Stimulated activated CD8-positive, alpha-beta memory T cell treated with anti-CD3 and anti-CD28 coated beads, Interleukin-12 subunit alpha, Interleukin-12 subunit beta, amount 100 ng/mL, for 1 hour (primary cell): ENCODE results near the gene TSPEAR.
"Not testable (repeated sequence)": the region's sequence is repeated elsewhere in the genome, so short reads cannot be mapped to it uniquely, and the experiment has no call there.

ENCODE experiments used
- DNase-seq: peaks from one replicate; pipeline ENCODE4 v3.0.0-alpha.2; 2020; ENCODE audit warnings: low read depth

Gene TSPEAR

DNA sequence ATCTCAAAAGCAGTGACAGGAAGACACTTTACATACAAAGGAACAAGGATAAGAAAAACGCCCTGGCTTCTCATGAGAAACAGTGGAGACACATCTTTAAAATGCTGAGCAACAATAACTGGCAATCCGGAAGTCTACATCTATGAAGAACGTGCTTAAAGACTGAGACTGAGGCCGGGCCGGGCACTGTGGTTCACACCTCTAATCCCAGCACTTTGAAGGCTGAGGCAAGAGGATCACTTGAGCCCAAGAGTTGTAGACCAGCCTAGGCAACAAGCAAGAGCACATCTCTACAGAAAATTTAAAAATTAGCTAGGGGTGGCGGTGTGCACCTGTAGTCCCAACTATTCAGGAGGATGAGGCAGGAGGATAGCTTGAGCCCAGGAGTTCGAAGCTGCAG, 27.3 kb downstream of the TSPEAR start:
- DNase-seq = no peak

DNA sequence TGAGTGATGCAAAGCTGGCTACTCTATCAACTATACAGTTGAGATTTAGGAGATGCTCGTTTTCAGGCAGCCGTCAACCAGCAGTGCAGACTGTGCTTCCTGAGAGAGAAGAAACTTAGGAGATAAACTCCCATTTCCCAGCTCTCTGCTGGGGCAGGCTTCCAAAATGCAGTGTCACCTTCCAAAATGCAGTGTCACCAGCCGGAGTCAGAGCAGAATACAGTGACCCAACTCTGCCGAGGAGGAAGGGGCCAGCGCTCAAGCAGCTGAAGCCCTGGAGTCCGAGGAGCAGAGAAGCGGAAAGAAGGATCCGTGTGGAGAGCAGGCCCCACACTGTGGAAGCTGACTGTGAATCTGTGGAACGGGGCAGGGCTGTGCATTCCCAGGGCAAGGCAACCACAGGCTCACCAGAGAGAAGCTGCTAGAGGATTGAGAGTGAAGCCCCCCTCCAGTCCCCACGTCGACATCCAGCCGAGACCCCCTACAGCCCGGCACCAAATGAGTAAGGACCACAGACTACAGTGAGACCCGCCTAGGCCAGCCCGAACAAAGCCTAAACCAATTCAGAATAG, 28.7 kb downstream of the TSPEAR start:
- DNase-seq = no peak

DNA sequence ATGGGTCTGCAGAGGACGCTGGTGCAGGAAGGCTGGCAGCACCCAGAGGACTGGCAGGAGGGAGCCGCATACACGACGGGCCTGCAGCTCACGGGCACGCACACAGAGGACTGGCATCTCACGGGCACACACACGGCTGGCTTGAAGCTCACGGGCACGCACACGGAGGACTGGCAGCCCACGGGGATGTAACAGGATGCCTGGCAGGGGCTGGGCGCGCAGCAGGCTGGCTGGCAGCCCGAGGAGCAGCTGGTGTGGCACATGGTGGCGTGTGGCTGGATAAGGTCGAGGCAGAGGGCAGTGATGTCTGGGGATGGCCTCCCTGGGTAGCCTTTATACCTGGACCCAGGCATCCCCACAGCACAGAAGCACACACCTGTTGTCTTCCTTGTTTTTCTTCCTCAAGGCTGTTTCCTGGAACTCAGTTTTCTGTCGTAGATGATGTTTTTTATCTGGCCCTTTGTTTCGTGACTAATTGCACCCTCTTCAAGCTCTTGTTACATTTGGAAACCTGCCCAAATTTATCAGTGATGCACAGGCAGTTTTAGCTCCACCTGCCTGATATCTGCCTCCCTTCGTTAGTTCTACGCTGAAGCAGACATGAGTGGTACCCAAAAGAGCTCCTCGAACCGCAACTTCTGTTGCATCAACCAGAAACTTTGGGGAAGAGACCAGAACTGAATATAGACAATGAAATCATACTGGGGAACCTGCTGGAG, 29.4 kb downstream of the TSPEAR start, which contains the start of gene KRTAP12-1:
KRTAP12-1 (minus strand) TSS at position 303 of the 719 bp plus-strand sequence; CDS start at position 263, 40 bp downstream.
- DNase-seq = no peak

DNA sequence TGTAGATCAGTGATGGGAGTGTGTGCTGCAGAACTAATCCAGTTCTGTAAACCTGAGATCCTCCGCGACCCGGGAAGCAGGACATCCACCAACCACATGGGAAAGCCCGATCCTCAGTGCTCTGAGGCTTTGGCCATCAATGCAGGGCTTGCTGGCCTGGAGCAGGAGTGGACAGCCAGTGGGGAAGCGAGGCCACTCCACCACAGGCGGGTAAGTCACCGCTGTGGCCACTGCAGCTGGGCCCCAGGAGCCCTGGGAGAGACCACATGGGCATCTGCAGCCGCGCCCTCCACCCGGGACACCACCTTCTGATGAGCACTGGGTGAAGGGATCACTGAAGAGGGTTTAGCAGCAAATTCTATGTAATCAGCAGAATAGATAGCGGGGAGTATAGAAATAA, 30.2 kb downstream of the TSPEAR start:
- no peak for DNase-seq

DNA sequence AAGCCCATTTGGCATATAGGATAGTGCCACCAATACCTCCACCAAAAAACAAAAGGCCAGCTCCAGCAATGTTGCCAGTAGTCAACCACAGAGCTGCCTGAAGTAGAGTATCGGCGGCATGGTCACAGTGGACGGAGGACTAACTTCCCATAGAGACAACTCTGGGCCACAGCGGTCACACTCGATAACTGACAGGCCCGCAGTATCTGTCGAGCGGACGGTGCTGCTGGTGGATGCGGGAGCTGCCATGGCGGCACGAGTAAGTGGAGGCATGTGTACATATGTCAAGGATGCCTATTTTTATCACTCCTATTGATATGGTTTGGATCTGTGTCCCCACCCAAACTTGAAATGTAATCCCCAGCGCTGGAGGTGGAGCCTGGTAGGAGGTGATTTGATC, 33.5 kb downstream of the TSPEAR start:
- no peak for DNase-seq

DNA sequence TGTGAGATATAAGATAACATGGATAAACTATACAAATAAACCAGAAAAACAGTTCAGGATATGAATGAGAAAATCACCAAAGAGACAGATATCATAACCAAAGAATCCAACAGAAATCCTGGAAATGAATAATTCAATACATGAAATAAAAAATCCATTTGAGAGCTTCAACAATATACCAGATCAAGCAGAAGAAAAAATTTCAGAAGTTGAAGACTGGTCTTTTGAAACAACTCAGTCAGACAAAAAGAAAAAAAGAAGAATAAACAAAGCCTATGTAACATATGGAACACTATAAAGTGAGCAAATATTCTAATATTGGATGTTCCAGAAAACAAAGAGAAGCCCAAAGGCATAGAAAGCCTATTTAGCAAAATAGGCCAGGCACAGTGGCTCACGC, 39.5 kb downstream of the TSPEAR start:
- DNase-seq = no peak

DNA sequence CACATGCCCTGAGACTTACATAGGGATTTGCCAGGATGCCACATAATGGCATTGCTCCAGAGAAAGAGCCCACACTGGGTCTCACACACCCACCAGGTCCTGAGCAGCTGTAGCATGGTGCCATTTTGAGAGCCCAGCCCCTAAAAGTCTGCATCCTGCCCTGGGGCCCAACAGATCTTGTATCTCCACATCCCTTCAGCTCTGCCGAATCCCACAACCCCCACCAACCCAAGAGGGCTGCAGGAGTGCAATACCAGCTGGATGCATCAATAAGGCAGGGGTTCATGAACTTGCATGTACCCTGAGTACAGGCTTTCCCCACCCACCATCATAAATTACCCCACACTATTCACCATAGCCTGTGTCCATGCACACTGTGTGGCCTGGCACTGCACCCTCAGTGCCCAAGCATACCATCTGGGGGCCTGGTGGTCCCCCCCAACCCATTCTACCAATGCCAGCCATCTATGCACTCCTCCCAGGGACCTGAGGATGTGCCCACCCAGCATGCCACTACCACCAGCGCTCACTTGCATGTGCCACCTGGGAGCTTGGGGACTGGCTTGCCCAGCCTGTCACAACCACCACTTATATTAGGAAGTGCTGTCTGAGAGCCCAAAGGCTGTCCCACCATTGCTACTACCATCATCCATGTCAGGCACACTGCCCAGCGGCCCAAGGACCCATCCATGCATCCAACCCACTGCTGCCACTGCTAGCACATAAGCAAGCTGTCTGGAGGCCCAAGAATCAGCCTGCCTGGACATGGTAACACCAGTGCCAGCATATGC, 40.5 kb downstream of the TSPEAR start:
- no peak for DNase-seq

DNA sequence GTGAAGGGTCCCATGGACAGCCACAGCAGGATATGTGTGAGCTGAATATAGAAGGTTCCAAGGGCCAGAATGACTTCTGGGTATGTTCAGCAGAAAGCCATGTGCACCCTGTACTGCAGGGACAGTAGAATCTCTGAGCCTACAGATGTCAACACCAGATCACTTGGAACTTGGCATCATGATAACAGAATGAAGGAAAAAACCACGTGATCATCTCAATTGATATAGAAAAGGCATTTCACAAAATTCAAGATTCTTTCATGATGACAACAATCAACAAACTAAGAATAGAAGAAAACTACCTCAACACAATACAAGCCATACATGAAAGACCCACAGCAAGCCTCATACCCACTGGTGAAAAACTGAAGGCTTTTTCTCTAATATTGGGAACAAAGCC, 43.8 kb downstream of the TSPEAR start:
- DNase-seq = no peak

DNA sequence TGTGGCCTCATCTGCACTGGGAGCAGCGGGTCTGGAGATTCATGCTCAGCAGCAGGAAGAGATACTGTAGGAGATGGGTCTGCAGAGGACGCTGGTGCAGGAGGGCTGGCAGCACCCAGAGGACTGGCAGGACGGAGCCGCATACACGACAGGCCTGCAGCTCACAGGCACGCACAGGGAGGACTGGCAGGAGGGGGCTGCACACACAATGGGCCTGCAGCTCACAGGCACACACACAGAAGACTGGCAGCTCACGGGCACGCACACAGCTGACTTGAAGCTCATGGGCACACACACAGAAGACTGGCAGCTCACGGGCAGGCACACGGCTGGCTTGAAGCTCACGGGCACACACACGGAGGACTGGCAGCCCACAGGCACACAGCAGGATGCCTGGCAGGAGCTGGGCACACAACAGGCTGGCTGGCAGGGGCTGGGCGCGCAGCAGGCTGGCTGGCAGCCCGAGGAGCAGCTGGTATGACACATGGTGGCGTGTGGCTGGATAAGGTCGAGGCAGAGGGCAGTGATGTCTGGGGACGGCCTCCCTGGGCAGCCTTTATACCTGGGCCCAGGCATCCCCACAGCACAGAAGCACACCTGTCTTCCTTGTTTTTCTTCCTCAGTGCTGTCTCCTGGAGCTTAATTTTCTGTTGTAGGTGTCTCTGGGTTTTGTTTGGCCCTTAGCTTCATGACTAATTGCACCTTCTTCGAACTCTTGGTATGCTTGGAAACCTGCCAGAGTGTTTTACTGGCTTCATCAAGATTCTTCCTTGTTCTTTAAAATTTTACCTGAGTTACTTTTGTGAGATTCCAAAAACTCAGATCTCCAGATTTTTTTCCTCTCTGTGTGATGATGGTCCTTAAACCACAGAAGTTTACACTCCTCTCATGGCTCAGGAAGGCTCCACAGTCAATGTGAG, 44.7 kb downstream of the TSPEAR start, which contains the start of gene KRTAP12-2:
KRTAP12-2 (minus strand) TSS at position 527 of the 920 bp plus-strand sequence; CDS start at position 486, 41 bp downstream.
- DNase-seq = no peak

DNA sequence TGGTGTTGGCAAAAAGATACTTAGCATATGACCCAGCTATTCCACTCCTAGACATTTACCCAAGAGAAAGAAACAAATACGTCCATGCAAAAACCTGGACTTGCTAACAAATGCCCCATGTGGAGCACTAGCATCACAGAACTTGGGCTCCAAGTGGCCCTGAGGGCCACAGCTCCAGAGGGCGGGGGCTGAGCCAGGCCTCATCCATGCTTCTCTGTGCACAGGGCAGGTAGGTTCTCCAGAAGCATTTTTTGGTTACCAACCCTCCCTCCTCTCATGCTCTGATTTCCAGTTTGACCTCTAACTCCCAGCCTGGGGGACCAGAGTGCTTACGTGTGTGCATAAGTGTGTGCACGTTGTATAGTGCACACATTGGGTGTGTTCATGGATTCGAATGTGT, 46.7 kb downstream of the TSPEAR start:
- no peak for DNase-seq

DNA sequence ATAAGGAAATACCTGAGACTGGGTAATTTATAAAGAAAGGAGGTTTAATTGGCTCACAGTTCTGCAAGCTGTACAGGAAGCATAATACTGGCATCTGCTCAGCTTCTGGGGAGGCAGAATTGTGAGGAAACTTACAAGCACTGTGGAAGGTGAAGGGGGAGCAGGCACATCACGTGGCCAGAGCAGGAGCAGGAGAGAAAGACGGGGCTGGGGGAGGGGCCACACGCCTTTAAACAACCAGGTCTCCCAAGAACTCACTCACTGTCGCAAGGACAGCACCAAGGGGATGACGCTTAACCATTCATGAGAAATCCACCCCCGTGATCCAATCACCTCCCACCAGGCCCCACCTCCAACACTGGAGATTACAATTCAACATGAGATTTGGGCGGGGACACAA, 49.8 kb downstream of the TSPEAR start:
- not testable (repeated sequence) for DNase-seq

DNA sequence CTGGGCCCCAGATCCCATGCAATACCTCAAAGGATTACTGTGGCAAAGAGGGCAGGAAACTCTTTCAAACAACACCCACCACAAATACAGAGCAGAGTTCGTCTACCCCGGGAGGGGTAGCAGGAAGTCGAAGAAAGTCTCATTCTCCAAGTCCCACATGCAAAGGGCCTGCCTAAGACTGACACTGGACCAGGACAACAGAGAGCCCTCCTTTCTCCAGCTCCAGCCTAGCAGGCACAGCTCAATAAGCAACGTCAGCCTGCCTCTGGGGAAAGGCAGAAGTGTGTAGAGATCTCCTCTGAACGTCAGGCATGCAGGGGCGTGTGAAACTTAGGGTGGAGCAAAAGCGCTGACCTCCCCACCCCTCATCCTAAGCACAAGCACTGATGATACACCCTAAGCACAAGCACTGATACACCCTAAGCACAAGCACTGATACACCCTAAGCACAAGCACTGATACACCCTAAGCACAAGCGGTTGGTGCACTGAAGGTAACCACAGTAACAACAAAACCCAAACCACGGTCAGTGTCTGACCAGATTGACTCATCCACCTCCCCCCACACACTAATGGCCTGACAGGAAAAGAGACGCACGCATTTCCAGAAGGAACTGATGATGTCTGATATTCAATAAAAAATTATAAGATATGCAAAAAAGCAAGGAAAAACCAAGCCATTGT, 52.3 kb downstream of the TSPEAR start:
- DNase-seq = no peak

DNA sequence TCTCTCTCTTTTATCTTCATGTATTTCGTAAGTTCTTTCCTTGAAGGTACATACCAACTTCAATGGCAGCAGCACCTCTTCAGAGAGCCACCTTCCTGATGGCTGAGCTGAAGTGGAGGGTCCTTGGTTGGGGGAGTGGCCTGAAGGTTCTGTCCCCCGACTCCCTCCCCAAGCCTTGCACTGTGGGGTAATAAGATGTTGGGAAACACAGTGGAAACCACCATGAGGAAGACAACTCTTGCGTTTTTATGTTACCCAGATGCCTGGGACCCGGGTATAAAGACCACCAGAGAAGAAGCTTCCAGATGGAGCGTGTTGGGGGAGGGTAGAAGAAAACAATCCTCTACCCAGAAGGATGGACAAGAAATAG, 52.8 kb downstream of the TSPEAR start:
- DNase-seq = no peak

DNA sequence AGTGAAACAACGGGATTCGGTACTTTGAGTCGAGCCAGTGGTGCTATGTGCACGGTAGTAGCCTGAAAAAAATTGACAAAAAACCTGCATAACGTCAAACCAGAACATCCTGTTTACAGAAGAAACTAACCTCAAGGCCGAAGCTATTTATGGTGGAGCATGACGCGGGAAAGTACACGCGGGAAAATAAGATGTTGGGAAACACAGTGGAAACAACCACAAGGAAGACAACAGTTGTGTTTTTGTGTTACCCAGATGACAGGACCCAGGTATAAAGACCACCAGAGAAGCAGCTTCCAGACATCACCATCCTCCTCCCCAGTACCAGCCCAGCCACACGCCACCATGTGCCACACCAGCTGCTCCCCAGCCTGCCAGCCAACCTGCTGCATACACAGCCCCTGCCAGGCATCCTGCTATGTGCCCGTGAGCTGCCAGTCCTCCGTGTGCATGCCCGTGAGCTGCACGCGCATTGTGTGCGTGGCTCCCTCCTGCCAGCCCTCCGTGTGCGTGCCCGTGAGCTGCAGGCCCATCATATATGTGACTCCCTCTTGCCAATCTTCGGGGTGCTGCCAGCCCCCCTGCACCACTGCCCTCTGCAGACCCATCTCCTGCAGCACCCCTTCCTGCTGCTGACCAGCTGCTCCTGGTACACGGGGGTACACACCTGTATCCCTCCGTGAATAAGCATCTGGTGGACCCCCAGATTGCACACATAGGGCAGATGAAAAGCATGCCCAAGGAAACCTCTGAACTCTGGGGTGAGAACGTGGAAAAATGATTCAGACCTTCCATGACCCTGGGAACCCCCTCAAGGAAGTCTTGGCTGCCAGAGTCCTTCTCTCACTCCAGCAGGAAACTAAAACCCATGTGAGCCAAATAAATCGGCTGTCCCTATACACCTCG, 53.5 kb downstream of the TSPEAR start, which contains the start of gene KRTAP12-3:
KRTAP12-3 (plus strand) TSS at position 298 of the 906 bp plus-strand sequence; CDS start at position 346, 48 bp downstream.
- DNase-seq = no peak

DNA sequence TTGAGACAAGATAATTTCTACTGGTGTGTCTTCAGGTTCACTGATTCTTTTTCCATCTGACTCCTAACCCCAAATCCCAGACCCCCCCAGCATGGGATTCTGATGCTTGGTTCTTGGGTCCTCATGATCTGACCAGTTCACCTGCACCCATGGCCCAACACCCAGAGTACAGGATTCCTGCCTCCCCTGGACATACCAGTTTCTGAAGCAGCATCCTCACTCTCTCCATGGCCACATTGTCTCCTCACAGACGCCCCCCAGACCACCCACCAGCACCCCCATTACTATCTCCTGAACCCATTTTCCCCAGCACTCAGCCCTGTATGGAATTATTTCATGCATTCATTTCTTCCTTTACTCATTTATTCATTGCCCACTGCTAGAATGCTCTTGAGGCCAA, 54.5 kb downstream of the TSPEAR start:
- DNase-seq = no peak

DNA sequence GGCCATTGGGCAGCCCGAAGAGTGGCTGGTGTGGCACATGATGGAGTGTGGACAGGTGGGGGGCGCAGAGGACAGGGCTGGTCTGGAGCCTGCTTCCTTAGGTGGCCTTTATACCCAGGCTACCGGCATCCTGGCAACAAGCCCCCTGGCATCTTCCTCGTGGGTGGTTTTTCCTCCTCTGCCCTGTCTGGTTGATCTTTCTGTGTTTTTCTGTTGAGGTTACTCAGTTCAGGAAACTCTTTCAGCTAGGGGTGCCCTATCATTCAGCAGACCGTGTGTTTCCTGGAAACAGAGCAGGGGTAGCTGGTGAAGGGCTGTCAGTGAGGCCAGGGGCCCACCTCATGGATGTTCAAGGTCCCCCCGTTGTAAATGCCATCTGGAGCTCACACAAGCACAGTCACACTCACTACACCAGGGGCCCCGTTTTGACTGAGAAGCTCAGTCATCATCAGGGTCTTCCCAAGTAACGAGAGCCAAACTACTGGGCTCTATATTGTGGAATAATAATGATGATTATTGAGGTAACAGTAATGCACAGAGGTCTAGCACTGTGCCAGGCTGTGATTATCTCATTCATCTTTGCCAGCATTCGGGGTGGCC, 56.7 kb downstream of the TSPEAR start, which contains the start of gene KRTAP12-4:
KRTAP12-4 (minus strand) TSS at position 84 of the 600 bp plus-strand sequence; CDS start at position 39, 45 bp downstream.
- no peak for DNase-seq

DNA sequence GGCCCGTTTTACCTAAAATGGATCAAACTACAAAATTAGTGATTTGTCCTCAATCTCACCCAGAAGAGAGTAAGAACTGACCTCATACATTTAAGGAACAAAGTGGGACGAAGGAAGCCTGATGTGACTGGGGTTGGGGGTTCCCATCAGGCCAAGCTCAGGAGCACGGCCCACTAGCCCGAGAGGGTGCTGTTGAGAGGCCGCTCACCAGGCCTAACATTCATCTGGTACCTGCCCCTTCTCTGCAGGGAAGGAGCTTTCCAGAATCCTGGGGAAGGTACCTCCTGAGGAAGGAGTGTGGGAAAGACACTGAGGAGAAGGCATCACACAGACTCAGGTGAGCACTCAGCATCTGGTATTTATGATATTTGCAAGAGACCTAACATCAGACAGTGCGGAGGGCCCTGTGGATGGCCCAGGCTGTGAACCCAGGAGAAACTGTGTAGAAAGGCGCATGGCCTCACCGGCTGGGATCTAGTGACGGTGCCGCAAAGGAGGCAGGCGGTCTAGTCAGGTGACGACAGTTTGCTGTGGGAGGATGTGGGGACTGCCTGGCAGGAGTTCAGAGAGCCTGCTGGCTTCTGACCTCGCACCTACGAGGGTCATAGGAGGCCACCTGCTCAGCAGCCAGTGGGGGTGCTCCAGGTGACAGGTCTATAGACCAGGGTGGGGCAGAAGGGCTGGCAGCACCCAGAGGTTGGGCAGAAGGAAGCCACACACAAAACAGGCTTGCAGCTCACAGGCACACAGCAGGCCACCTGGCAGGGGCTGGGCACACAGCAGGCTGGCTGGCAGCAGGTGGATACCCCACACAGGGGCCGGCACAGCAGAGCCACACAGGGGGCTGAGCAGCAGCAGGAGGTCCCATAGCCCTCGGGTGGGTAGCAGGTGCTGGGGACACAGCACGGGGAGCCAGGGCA, 57.5 kb downstream of the TSPEAR start:
- peak; percentile 27 for DNase-seq

DNA sequence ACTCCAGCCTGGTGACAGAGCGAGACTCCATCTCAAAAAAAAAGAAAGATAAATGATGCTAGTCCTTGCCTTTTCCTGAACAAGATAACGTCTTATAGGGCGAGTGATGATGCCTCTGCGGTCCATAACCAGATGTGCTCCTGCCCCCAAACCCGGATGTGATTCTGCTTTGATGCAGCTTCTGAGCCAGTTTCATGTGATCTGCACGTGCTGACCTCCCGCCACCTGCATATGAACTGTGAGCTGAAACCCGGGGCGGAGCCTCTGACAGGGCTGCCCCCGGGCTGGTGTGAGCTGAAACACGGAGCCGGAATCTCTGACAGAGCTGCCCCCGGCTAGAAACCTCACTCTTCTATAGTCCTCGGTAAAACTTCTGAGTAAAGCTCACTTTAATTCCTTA, 58.2 kb downstream of the TSPEAR start:
- DNase-seq = no peak
